Upper lobe of right lung (tissue), 1 donor: ENCODE measurements around the gene DACH1. TPM values are rescaled to one million over a fixed set of nuclear protein-coding genes. Genes with fewer than 3 reads are reported as not detected.

Source experiments
- ATAC-seq: fragments of 200-7000 bp; cut with Tn5 transposase; one replicate; pipeline ENCODE4 v1.9.1; 2020; ENCODE audit warnings: mild to moderate bottlenecking, moderate library complexity
- DNase-seq: peaks from one replicate; pipeline ENCODE4 v3.0.0-alpha.2; 2020
- H3K27ac ChIP-seq: fragments of 200-600 bp; one replicate; pipeline ENCODE4 v1.8.0; 2022
- H3K27me3 ChIP-seq: fragments of 200-600 bp; one replicate; pipeline ENCODE4 v1.8.0; 2022; ENCODE audit warnings: mild to moderate bottlenecking
- H3K36me3 ChIP-seq: fragments of 200-600 bp; one replicate; pipeline ENCODE4 v1.8.0; 2022
- H3K4me1 ChIP-seq: fragments of 200-600 bp; one replicate; pipeline ENCODE4 v1.8.0; 2022
- H3K4me3 ChIP-seq: fragments of 200-600 bp; one replicate; pipeline ENCODE4 v1.8.0; 2022; ENCODE audit warnings: mild to moderate bottlenecking
- H3K9me3 ChIP-seq: fragments of 200-600 bp; one replicate; pipeline ENCODE4 v1.8.0; 2022
- CTCF ChIP-seq: fragments of 200-600 bp; IDR thresholded peaks from one replicate; pipeline ENCODE4 v1.8.0; 2022; ENCODE audit warnings: antibody characterized with exemption
- intact Hi-C: fragments of 100-400 bp; cut with DNase I; formaldehyde crosslinking; loops from one replicate; pipeline ENCODE4 v1.11.0; 2022
- total RNA-seq: library from RNA; stranded (reverse); fragmentation: NEBNext Ultra II Directional; extraction: Animal tissue kit (Norgen Biotek cat#: 25700); gene quantifications from one replicate; pipeline ENCODE4 v1.2.1, GENCODE V29; 2021
- donor health status: DM: no; HTN: yes; CAD: no; lungs with severe emphysema.

Gene DACH1
- total RNA-seq, 1 donor from 2014 or later: 11.5 TPM

- Histone ChIP-seq H3K36me3 (no peaks in the 10 kb centered on the region), H3K4me1 (no peaks in the 10 kb centered on the region), H3K27me3 (no peaks in the 10 kb centered on the region), H3K9me3 (no peaks in the 10 kb centered on the region), H3K4me3 (no peak overlapping the region), H3K27ac (no peak overlapping the region)
- no peak for ATAC-seq
- intact Hi-C loops: no loop called here
- TF ChIP-seq CTCF: no peak
- no peak for DNase-seq
Measured at GRCh38 chr13:71730267-71730666, 136.7 kb downstream of the DACH1 start.

- intact Hi-C loops: no loop called here
- Histone ChIP-seq H3K27ac (no peak overlapping the region), H3K9me3 (no peaks in the 10 kb centered on the region), H3K36me3 (no peaks in the 10 kb centered on the region), H3K27me3 (no peaks in the 10 kb centered on the region), H3K4me3 (no peak overlapping the region), H3K4me1 (no peaks in the 10 kb centered on the region)
- ATAC-seq: no peak
- TF ChIP-seq CTCF: no peak
- DNase-seq: no peak
Measured at GRCh38 chr13:71729441-71729840, 137.6 kb downstream of the DACH1 start.

- H3K4me1 ChIP-seq: no peaks in the 10 kb centered on the region
- intact Hi-C loops: no loop called here
- no peaks in the 10 kb centered on the region for H3K9me3 ChIP-seq
- H3K27me3 ChIP-seq: no peaks in the 10 kb centered on the region
- no peak for ATAC-seq
- H3K27ac ChIP-seq: no peak overlapping the region
- H3K4me3 ChIP-seq: no peak overlapping the region
- no peaks in the 10 kb centered on the region for H3K36me3 ChIP-seq
- no peak for DNase-seq
- no peak for TF ChIP-seq CTCF
Measured at GRCh38 chr13:71727662-71728061, 139.3 kb downstream of the DACH1 start.

- ATAC-seq (no peak), DNase-seq (no peak)
- Histone ChIP-seq H3K36me3 (no peaks in the 10 kb centered on the region), H3K4me3 (no peak overlapping the region), H3K9me3 (no peaks in the 10 kb centered on the region), H3K27me3 (no peaks in the 10 kb centered on the region), H3K4me1 (no peaks in the 10 kb centered on the region), H3K27ac (no peak overlapping the region)
- TF ChIP-seq CTCF: no peak
- intact Hi-C loops: no loop called here
Measured at GRCh38 chr13:71727042-71727441, 140.0 kb downstream of the DACH1 start.

- Histone ChIP-seq H3K9me3 (no peaks in the 10 kb centered on the region), H3K4me3 (no peak overlapping the region), H3K4me1 (no peaks in the 10 kb centered on the region), H3K27ac (no peak overlapping the region), H3K27me3 (no peaks in the 10 kb centered on the region), H3K36me3 (no peaks in the 10 kb centered on the region)
- no peak for TF ChIP-seq CTCF
- intact Hi-C loops: no loop called here
- no peak for ATAC-seq
- DNase-seq: no peak
Measured at GRCh38 chr13:71722206-71722605, 144.8 kb downstream of the DACH1 start.

GRCh38 chr13:71721104-71721503 is 145.9 kb downstream of the DACH1 start:
- Histone ChIP-seq H3K9me3 (no peaks in the 10 kb centered on the region), H3K36me3 (no peaks in the 10 kb centered on the region), H3K27ac (no peak overlapping the region), H3K27me3 (no peaks in the 10 kb centered on the region), H3K4me3 (no peak overlapping the region), H3K4me1 (no peaks in the 10 kb centered on the region)
- intact Hi-C loops: no loop called here
- DNase-seq (no peak), ATAC-seq (no peak)
- no peak for TF ChIP-seq CTCF
